HS-5 (cell line): Measurements from ENCODE around the gene TANGO6.

ENCODE experiments used
- DNase-seq: peaks from one replicate; pipeline ENCODE4 v3.0.0-alpha.2; 2012; ENCODE audit warnings: low read depth

TANGO6 gene

GRCh38 chr16:69100071-69100691 is 256.9 kb downstream of the TANGO6 start:
- no peak for DNase-seq

- DNase-seq: no peak
These were observed 262.4 kb downstream of the TANGO6 start, which contains the start of gene HAS3 for GRCh38 chr16:69105501-69106361. HAS3 (plus strand) TSS chr16:69105653; CDS start chr16:69109396, 3,743 bp downstream.

- no peak for DNase-seq
These were observed 263.4 kb downstream of the TANGO6 start for GRCh38 chr16:69106491-69107315.

- DNase-seq: no peak
These were observed 264.1 kb downstream of the TANGO6 start for GRCh38 chr16:69107316-69107962.

- no peak for DNase-seq
These were observed 265.0 kb downstream of the TANGO6 start for GRCh38 chr16:69108064-69108904.

- DNase-seq: no peak
These were observed 265.5 kb downstream of the TANGO6 start for GRCh38 chr16:69108905-69109252.

- no peak for DNase-seq
These were observed 266.3 kb downstream of the TANGO6 start for GRCh38 chr16:69109486-69110270.

GRCh38 chr16:69110406-69110805 is 267.1 kb downstream of the TANGO6 start:
- DNase-seq: no peak

- no peak for DNase-seq
These were observed 268.0 kb downstream of the TANGO6 start for GRCh38 chr16:69111216-69111875.

- DNase-seq: no peak
These were observed 268.5 kb downstream of the TANGO6 start for GRCh38 chr16:69111876-69112230.

- no peak for DNase-seq
These were observed 269.2 kb downstream of the TANGO6 start for GRCh38 chr16:69112285-69113129.

GRCh38 chr16:69113216-69113615 is 269.9 kb downstream of the TANGO6 start:
- DNase-seq: no peak

- no peak for DNase-seq
These were observed 271.1 kb downstream of the TANGO6 start for GRCh38 chr16:69114346-69114975.

- DNase-seq: no peak
These were observed 271.6 kb downstream of the TANGO6 start for GRCh38 chr16:69114976-69115355.

GRCh38 chr16:69115361-69115760 is 272.0 kb downstream of the TANGO6 start:
- no peak for DNase-seq

GRCh38 chr16:69115837-69116236 is 272.5 kb downstream of the TANGO6 start:
- no peak for DNase-seq

- DNase-seq: no peak
These were observed 273.0 kb downstream of the TANGO6 start for GRCh38 chr16:69116256-69116875.

GRCh38 chr16:69116906-69117305 is 273.6 kb downstream of the TANGO6 start:
- DNase-seq: no peak
